Stimulated activated naive CD4-positive, alpha-beta T cell treated with Interleukin-2 at 50 U/mL for 16 hours (primary cell): ENCODE measurements around the gene CD7.

ENCODE experiments used
- DNase-seq: peaks from one replicate; lab custom pipeline; 2025; lab: John Stamatoyannopoulos, UW

Gene CD7

DNA sequence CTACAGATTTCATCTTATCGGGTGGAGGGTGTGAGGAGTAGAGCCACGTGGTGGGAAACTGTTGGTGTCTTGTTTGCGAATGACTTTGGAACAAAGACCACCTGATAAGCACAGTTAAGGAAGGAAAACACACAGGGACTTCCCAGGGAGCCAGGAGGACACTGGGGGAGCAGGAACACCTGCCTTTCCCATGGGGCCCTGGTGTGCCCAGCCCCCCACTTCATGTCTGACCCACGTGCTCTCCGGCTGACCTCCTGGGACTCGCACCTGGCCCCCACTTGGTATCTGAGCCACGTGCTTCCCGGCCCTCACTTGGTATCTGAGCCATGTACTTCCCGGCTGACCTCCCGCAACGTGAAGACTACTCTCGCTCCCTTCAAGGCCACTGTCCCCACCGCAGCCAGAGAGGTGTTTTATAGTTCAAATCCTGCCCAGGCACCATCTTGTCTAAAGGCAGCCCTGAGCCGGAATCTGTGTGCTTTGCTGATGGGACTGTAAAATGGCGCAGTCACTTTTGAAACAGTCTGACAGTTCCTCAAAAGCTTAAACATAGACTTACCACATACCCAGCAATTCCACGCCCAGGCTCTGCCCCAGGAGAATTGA, 38.5 kb downstream of the CD7 start:
- DNase-seq: no peak

DNA sequence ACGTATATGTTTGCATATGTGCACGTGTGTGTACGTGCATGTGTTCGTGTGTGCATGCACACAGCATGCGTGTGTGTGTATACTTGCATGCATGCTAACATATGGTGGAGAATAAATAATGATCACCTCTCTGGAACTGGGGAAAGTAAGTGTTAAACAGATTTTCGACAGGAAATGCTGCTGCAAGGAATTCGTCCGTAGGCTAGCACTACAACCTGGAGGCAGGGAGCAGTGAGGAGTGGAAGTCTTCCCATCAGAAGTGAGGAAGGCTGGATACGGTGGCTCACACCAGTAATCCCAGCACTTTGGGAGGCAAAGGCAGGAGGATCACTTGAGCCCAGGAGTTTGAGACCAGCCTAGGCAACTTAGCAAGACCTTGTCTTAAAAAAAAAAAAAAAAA, 39.1 kb downstream of the CD7 start:
- no peak for DNase-seq

GRCh38 chr17:82277851-82278250, 39.6 kb downstream of the CD7 start:
- no peak for DNase-seq

DNA sequence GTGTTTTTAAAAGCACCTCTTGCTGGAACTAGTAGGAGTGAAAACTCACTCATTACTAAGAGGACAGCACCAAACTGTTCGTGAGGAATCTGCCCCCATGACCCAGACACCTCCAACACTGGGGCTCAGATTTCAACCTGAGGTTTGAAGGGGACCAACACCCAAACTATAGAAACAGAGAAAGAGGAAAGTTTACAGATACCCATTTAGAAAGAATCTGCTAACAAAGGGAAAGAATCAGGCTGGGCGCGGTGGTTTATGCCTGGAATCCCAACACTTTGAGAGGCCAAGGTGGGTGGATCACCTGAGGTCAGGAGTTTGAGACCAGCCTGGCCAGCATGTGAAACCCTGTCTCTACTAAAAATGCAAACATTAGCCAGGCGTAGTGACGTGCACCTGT, 40.5 kb downstream of the CD7 start:
- DNase-seq: no peak

DNA sequence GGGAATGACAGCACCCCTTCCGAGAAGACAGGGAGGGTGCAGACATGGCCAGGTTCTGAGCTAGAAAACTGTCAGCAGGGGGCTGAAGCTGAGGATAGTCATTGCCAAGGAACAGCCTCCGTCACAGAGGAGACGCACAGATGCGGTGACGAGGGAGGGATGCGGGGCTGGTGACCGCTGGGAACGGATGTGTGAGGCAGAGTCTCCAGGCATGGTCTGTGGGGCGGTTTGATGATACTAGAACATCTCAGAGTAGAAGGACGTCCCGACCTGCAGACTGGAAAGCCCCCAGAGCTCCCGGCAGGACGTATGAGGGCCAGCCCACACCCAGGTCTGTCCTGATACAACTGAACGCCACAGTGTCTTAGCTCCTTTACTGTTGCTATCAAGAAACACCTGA, 42.1 kb downstream of the CD7 start:
- DNase-seq: no peak

DNA sequence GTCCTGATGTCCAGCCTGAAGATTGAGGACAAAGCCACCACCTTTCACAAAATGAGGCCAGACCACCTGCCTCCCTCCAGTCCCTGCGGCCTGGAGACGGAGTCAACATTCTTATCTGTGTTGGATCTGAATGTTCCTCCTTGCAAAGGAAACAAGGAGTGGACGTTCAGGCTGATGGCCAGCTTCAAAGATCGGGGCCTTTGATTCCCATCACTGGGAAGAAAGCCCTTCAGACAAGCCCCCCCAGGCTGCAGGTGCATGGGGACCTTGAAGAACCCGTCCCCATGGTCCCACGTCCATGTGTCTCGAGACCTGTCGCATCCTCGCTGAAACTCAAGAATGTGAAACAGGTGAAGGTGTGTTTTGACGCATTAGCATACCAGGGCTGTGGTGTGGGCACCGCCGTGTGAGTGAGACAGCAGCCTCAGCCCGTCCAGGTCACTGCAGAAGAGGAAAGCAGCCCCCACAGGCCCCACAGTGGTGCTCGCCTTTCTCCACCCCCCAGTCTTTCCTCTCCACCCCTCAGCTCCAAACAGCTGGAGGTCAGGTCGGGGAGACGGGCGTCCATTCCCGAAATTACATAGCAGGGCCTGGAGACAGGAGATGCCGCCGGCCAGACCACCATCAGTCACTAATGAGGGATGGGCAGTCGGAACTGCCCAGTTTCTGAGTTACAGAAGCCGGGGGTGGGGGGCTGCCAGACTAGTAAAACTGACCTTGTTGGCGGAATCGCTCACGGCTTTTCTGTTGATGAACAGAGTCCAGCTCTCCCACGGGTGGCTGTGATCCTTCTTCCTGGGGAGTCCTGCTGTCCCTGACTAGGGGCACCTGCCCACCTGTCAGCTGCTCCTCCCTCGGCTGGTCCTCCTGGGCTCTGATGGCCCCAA, 43.0 kb downstream of the CD7 start:
- no peak for DNase-seq

DNA sequence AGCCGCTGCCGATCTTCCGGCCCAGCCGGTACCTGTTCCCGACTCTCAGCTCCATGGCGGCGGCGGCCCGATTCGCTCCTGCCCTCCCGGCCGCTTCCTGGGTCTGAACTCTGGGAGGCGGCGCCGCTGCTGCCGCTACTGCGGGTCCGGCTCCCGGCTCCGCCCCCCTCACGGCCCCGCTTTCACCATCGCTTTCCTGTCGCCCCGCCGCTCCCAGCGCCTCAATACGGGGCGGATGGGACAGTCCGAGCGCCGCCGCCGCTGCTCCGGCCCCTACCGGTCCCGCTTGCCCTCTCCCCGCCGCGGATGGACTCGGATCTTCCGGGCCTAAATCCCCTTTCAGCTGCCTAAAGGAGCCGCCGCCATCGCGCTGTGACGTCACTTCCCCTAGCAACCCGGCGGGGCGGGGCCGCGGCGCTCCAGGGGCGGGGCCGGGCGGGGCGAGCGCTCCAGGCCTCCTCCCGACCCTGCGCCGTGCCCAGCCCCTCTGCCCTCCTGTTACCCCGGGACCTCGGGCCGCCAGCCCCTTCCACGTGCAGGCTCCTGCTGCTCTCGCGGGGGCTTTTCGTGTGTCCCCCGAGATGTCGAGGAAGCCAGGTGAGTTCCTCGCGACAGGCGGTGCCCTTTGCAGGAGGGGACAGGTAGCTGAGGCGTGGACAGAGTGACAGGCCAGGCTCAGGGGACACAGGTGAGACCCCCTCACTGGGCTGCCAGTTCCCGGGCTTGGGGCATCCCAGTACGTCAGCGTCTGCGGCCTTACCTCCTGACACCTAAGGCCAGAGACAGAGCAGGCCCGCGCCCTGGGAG, 43.9 kb downstream of the CD7 start, which contains the start of gene CSNK1D:
TSS of gene CSNK1D (minus strand) at position 374 of the 807 bp plus-strand sequence. CDS start at position 55, 319 bp downstream.
- DNase-seq: peak; percentile 88

- peak; percentile 43 for DNase-seq
These were observed 44.7 kb downstream of the CD7 start for GRCh38 chr17:82272495-82273326.

- no peak for DNase-seq
These were observed 46.0 kb downstream of the CD7 start for GRCh38 chr17:82271401-82271800.

DNA sequence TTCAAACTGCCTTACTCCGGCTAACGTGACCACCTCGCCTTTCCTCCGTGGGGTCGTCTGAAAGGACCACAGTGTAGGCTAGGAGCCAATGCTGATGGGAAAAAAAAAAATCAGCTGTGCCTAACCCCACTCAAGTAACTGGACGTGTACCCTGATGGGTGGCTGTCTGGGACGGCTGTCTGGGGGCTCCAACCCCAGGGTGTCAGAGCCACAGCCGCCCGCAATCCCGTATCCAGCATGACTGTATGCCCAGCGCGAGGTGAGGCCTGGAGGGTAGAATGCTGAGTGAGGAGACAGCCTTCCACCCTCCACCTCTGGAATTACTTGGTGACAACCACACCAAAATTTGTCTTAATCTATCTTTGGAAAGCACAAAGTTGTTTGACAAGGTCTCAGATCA, 46.8 kb downstream of the CD7 start:
- DNase-seq: no peak

GRCh38 chr17:82269882-82270500, 47.4 kb downstream of the CD7 start:
- no peak for DNase-seq

DNA sequence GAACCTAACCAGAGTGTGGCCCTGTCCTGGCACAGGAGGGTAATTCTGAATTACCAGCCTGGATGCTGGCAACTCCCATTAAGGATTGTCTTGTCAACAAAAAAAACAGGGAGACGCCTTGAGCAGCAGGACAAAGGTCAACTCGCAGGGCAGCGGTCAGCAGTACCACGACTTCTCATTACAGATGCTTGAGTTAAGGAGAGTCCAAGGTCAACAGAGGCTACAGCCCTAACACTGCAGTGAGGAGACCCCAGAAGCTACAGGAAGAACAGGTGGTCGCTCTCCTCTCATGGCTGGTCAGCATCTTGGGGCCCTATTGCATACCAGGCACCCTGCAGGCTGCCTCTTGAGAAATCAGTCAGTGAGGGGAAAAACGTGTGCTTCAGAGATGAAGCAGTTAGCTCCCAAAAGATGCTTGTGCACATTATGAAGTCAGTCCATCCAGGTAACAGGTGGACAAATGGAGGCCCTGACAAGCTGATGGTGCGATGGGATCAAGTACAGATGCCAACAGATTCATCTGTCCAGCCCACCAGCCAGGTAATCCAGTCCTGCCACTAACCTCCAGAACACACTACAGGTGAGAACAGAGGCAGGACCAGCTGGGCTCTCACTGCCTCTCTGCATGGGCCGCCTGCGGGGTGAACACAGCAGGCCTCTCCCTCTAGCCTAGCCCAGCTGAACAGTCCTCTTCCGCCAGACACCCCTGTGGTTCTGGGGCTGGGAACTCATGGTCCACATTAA, 48.1 kb downstream of the CD7 start:
- DNase-seq: no peak

DNA sequence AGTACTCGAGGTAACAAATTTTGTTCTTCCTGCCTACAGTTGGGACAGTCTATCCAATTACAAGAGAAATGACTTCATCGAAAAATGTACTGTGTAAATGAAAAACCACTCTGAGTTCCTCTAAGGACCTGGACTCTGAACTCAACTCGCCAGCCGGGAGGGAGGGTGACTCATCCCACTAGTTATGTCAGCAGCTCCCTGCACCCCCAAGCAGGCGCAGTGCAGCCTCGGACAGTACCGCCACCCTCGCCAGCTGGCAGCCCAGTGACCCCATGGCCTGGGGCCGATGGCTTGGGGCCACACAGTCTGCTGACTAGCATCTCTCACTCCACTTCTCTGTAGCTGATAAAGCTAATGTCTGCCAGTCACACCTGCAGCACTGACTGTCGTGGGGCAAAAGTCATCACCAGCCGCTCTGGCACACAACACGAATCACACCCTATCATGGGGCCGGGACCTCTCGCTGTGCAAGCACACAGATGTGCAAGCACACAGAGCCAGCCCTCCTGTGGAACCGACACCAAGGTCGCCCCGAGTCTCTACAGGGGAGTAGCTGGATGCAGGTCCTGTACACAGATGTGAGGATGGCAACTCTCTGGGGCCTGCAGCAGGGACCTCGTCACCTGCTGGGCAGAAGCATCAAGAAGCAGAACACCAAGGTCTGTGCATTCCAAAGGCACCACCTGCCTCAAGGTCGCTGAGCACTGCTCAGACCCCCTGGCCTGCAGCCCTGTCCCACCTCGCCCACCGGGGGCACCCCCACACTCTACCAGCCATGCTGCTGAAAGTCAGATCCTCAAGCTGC, 49.6 kb downstream of the CD7 start:
- peak; percentile 25 for DNase-seq

GRCh38 chr17:82266142-82266541, 51.3 kb downstream of the CD7 start:
- no peak for DNase-seq
